AG09309 (cell line): ENCODE measurements around the gene PRSS16.
"Not testable (repeated sequence)": the region's sequence is repeated elsewhere in the genome, so short reads cannot be mapped to it uniquely, and the experiment has no call there.

Experiments
- DNase-seq: peaks from one replicate; pipeline ENCODE4 v3.0.0-alpha.2; 2010; ENCODE audit warnings: low read depth
- H3K4me3 ChIP-seq: 2 replicates; pipeline ENCODE4 v1.5.1; 2011; ENCODE audit warnings: mild to moderate bottlenecking, low read depth, low read length, moderate library complexity; ENCODE audit not compliant: control insufficient read depth
- CTCF ChIP-seq: IDR thresholded peaks from 2 replicates; pipeline ENCODE4 v1.5.1; 2011; ENCODE audit warnings: mild to moderate bottlenecking, low read depth, low read length, inconsistent platforms; ENCODE audit not compliant: insufficient read depth, control insufficient read depth; ENCODE audit errors: missing control alignments

Gene PRSS16

GRCh38 chr6:27209659-27210269 is 37.7 kb upstream of the PRSS16 start:
- H3K4me3 ChIP-seq, result no peak overlapping the region
- DNase-seq, result no peak
- no peak for TF ChIP-seq CTCF

GRCh38 chr6:27213091-27213517 is 34.4 kb upstream of the PRSS16 start:
- H3K4me3 ChIP-seq, DNase-seq: not testable (repeated sequence)

- no peak for TF ChIP-seq CTCF
- DNase-seq, result no peak
- no peak overlapping the region for H3K4me3 ChIP-seq
Measured at GRCh38 chr6:27213544-27214125, 33.9 kb upstream of the PRSS16 start.

- H3K4me3 ChIP-seq, result no peak overlapping the region
- DNase-seq, result no peak
- no peak for TF ChIP-seq CTCF
Measured at GRCh38 chr6:27214126-27214601, 33.3 kb upstream of the PRSS16 start.

GRCh38 chr6:27216874-27217273 is 30.6 kb upstream of the PRSS16 start:
- no peak for TF ChIP-seq CTCF
- H3K4me3 ChIP-seq, result no peak overlapping the region
- DNase-seq, result no peak

- DNase-seq, H3K4me3 ChIP-seq: not testable (repeated sequence)
Measured at GRCh38 chr6:27222971-27223370, 24.5 kb upstream of the PRSS16 start.

- no peak for DNase-seq
- H3K4me3 ChIP-seq, result no peak overlapping the region
- no peak for TF ChIP-seq CTCF
Measured at GRCh38 chr6:27224729-27225128, 22.8 kb upstream of the PRSS16 start.

- no peak overlapping the region for H3K4me3 ChIP-seq
- DNase-seq, result no peak
- no peak for TF ChIP-seq CTCF
Measured at GRCh38 chr6:27228963-27229477, 18.5 kb upstream of the PRSS16 start.
